Activated T-helper 2 cell treated with anti-CD3 and anti-CD28 coated beads, Interferon-gamma antibody, Interleukin-2, Interleukin-4, amounts not matched to agents 10 μg/mL and 5 μg/mL and 100 μg/mL, durations not matched to agents 14 hours and 24 hours and 36 hours (primary cell): ENCODE measurements around the gene FBXL14. TPM values are rescaled to one million over a fixed set of nuclear protein-coding genes. Genes with fewer than 3 reads are reported as not detected.
"Not testable (repeated sequence)": the region's sequence is repeated elsewhere in the genome, so short reads cannot be mapped to it uniquely, and the experiment has no call there.

ENCODE experiments used
- DNase-seq: peaks from one replicate; pipeline ENCODE4 v3.0.0; 2021; ENCODE audit warnings: low spot score
- H3K27ac Mint-ChIP-seq: one replicate; pipeline ENCODE4 v1.8.0; 2021; ENCODE audit warnings: mixed read lengths
- H3K27me3 Mint-ChIP-seq: one replicate; pipeline ENCODE4 v1.8.0; 2021; ENCODE audit warnings: low read depth, mixed read lengths
- H3K36me3 Mint-ChIP-seq: one replicate; pipeline ENCODE4 v1.8.0; 2021; ENCODE audit warnings: low read depth, mixed read lengths
- H3K4me1 Mint-ChIP-seq: one replicate; pipeline ENCODE4 v1.8.0; 2021; ENCODE audit warnings: low read depth, mixed read lengths
- H3K4me3 Mint-ChIP-seq: one replicate; pipeline ENCODE4 v1.8.0; 2021; ENCODE audit warnings: low read depth, mild to moderate bottlenecking, moderate library complexity, mixed read lengths
- H3K9me3 Mint-ChIP-seq: one replicate; pipeline ENCODE4 v1.8.0; 2021; ENCODE audit warnings: mixed read lengths
- intact Hi-C: fragments of 100-400 bp; cut with micrococcal nuclease; formaldehyde crosslinking; loops from one replicate; pipeline ENCODE4 v1.15.1; 2023
- total RNA-seq: library from RNA; stranded (reverse); gene quantifications from 2 replicates; pipeline ENCODE4 v1.2.3, GENCODE V29; 2022

Gene FBXL14
- total RNA-seq, 1 donor from 2014 or later: 20.6 TPM

DNA sequence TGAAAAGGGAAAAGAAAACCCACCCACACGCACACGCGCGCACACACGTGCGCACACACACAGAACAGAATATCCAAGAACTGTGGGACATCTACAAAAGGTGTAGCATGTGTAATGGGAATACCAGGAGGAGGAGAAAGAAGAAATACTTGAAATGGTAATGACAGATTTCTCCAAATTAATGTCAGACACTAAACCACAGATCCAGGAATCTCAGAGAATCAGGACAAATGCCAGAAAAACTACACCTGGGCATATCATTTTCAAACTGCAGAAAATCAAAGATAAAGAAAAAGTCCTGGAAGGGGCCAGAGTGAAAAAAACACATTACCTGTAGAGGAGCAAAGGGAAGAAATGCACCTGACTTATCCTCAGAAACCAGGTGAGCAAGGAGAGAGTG lies 26.5 kb downstream of the FBXL14 start:
- intact Hi-C loops: no loop called here
- Mint-ChIP-seq H3K27me3 (peaks cover 25% of the 10 kb centered on the region), H3K4me1 (no peaks in the 10 kb centered on the region), H3K27ac (no peak overlapping the region), H3K4me3 (no peak overlapping the region), H3K36me3 (no peaks in the 10 kb centered on the region), H3K9me3 (no peaks in the 10 kb centered on the region)
- no peak for DNase-seq

DNA sequence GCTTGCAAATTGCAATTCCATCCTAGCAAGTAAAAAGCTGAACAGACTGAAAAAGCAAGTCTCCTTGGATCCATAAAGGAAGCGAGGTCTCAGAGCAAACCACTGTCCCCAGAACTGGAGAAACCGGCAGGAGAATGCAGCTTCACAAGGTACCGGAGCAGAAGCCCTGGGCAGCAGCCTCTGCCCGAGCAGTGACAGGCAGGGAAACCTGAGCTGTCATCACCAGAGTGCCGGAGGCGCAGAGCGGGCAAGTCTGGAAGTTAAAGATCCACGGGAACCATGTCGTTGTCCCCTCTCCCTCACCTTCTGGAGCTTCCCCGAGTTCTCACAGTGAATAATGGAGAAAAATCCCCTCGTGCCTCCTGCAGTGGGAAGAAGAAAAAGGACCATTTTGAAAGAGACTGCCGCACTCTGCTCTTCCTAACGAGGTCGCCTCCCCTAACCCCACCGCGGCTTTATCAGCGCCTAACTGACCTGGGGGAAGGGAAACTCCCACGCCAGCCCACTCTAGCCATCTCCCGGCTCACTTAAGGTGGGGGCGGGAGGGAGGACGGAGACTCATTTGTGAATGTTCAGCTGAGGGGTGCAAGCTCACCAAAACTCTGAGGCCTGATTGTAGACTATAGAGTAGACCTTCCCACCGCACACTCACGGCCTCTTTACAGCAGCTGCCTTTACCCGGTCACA lies 27.8 kb downstream of the FBXL14 start:
- Mint-ChIP-seq H3K4me3 (no peak overlapping the region), H3K27me3 (peaks cover 19% of the 10 kb centered on the region), H3K36me3 (no peaks in the 10 kb centered on the region), H3K27ac (no peak overlapping the region), H3K4me1 (no peaks in the 10 kb centered on the region), H3K9me3 (no peaks in the 10 kb centered on the region)
- intact Hi-C loops: no loop called here
- no peak for DNase-seq

DNA sequence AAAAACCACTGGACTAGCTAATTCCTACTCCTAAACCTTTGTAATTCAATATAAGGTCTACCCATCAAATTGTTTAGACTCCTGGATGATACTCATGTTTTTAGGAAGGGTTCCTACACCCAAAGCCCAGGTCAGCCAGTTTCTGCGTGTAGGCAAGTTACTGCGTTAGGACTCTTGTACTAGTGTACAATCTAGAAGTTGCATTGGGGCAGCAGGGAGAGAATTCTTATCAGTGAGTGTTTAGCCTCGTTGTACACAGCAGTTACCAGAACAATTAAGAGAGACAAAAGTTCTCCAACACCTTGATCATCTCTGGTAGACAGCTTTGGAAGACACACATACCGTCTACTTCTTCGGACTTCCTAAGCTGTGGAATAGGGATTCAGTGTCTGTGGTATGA lies 29.2 kb downstream of the FBXL14 start:
- intact Hi-C loops: no loop called here
- DNase-seq: no peak
- no peak overlapping the region for H3K4me3 Mint-ChIP-seq
- H3K4me1 Mint-ChIP-seq: no peaks in the 10 kb centered on the region
- no peaks in the 10 kb centered on the region for H3K36me3 Mint-ChIP-seq
- H3K27me3 Mint-ChIP-seq: peaks cover 22% of the 10 kb centered on the region
- no peak overlapping the region for H3K27ac Mint-ChIP-seq
- H3K9me3 Mint-ChIP-seq: no peaks in the 10 kb centered on the region

DNA sequence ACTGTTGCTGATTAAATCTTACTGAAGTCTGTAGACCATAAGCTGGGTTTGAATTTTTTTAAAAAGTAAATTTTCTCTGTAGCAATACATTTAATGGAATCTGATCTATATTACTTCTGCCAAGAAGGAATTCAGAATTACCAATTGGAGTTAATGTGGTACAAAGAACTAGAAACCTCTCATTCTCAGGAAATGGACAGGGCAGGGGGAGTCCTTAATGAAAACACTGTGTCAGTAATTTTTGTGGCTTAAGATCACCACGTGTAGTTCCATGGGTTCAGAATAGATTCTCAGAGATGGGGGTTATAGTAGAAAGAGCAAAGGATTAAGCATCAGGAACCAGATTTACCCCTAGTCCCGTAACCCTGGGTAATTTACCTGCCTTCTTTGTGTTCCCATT lies 30.3 kb downstream of the FBXL14 start:
- Mint-ChIP-seq H3K27ac (no peak overlapping the region), H3K4me1 (no peaks in the 10 kb centered on the region), H3K27me3 (peaks cover 24% of the 10 kb centered on the region), H3K9me3 (no peaks in the 10 kb centered on the region), H3K4me3 (no peak overlapping the region), H3K36me3 (no peaks in the 10 kb centered on the region)
- intact Hi-C loops: no loop called here
- DNase-seq: no peak

DNA sequence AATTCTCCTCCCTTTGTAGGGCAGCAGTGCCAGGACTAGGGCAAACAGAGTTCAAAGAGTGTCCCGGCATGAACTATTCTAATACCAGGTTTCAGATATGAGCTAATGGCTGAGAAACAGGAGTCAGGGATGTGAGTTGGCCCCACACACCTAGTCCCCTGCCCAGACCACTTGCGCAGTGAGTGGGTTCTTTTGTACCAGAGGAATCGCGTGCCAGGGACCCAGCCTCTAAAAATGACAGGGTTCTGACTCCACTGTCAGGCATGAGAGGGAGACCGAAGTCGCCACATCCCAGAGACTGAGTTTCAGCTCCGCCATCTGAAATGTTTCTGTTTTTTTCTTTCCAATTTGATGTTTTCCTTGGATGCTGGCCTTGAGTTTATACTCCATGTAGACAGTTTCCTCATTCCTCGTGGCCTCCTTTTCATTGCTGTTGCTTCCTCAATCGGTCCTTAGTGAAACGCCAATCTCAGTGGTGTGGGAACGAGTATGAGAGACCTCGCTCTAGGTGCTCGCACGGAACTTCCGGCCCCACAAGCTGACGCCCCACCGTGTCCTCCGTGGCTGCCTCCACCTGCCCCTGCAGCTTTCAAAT lies 31.5 kb downstream of the FBXL14 start:
- intact Hi-C loops: no loop called here
- no peaks in the 10 kb centered on the region for H3K9me3 Mint-ChIP-seq
- H3K27ac Mint-ChIP-seq: no peak overlapping the region
- H3K36me3 Mint-ChIP-seq: no peaks in the 10 kb centered on the region
- H3K4me1 Mint-ChIP-seq: no peaks in the 10 kb centered on the region
- H3K27me3 Mint-ChIP-seq: peaks cover 21% of the 10 kb centered on the region
- H3K4me3 Mint-ChIP-seq: no peak overlapping the region
- DNase-seq: no peak

DNA sequence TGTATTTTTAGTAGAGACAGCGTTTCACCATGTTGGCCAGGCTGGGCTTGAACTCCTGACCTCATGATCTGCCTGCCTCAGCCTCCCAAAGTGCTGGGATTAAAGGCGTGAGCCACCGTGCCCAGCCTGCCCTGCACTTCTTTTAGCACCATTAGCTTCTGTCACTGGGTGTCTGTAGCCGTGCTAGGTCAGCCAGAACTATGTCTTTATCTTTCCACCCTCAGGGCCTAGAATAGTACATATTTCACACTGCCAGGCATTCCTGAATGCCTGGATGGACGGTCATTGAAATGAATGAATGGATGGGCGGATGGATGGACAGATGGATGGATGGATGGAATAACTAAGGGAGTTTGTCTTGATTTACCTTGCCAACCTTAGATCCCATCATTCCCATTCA lies 33.7 kb downstream of the FBXL14 start:
- Mint-ChIP-seq H3K9me3 (no peaks in the 10 kb centered on the region), H3K27me3 (peaks cover 14% of the 10 kb centered on the region), H3K27ac (no peak overlapping the region), H3K36me3 (no peaks in the 10 kb centered on the region), H3K4me3 (no peak overlapping the region), H3K4me1 (no peaks in the 10 kb centered on the region)
- no peak for DNase-seq
- intact Hi-C loops: no loop called here

DNA sequence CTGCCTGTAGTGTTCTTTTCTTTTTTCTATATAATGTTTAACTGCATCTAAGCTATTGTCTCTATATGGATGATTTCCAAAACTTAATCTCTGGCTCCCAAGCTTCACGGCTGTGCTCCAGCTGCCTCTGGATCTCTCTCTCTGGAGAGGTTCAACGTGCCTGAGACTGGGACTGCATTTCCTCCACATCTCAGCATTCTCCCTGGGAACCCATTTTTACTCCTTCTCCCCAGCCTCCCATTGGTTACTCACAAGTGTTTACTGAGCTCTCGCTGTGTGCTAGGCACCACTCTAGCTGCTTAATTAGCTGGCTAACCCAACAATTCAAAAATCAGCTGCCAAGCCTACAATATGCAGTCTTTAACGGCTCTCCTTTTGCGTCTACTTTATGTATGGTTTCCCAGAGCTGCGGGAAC lies 34.7 kb downstream of the FBXL14 start:
- DNase-seq: no peak
- no peak overlapping the region for H3K4me3 Mint-ChIP-seq
- no peaks in the 10 kb centered on the region for H3K9me3 Mint-ChIP-seq
- peaks cover 12% of the 10 kb centered on the region for H3K27me3 Mint-ChIP-seq
- no peaks in the 10 kb centered on the region for H3K4me1 Mint-ChIP-seq
- intact Hi-C loops: no loop called here
- H3K36me3 Mint-ChIP-seq: no peaks in the 10 kb centered on the region
- no peak overlapping the region for H3K27ac Mint-ChIP-seq

DNA sequence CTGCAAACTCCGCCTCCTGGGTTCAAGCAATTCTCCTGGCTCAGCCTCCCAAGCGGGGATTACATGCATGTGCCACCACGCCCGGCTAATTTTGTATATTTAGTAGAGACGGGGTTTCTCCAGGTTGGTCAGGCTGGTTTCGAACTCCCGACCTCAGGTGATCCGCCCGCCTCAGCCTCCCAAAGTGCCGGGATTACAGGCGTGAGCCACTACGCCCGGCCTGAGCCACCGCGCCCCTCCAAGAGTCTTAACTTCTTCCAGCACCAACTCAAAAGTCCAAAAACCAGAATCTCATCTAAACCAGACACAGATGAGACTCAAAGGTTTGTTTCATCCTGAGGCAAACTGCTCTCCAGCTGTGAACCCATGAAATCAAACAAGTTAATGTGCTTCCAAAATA lies 36.3 kb downstream of the FBXL14 start:
- intact Hi-C loops: not testable (repeated sequence)

DNA sequence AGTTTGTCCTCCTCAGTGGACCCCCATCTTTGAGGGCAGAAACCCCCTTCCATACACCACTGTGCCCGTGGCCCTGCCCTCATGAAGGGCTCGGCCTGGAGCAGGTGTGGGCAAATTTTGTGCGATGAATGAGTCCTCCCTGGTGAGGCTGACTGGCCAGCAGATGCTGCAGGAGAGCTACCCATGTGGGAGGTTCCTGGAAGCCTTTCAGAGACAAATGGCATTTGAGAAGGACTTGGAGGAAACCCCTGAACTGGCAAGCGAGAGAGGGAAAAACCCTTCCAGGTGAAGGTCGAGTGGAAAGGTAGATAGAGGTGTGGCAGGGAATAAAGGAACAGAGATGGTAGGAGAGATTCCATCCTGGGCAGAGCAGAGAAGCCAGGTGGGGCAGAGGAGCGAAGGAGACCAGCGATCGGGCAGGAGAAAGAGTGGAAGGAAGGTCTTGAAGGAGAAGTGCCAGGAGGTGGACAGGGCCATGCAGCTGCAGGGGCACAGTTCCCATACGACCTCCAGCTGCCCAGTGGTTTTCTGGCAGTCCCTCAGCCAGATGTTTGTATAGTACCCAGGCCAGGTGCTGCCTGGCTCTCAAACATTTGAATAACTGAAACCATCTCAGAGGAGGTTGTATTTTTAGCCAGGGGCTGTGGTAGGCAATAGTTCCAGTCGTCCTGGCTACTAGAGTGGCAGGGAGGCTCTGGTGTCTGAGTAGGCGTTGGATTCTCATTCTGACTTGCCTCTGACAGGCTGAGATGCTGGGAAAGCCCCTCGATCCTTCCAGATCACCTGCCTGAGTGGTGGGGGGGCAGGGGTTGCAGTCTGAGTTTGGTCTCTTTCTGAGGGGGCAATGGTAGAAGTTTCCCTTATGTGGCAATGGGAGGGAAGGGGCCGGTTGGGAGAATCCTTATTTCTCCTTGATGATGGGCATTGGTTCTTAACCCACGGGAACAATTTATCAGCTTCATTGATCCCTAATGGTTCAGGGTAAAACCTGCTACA lies 40.1 kb downstream of the FBXL14 start:
- Mint-ChIP-seq H3K27ac (no peak overlapping the region), H3K36me3 (no peaks in the 10 kb centered on the region), H3K4me1 (peaks cover 10% of the 10 kb centered on the region), H3K27me3 (peaks cover 5% of the 10 kb centered on the region), H3K9me3 (peaks cover under 1% of the 10 kb centered on the region), H3K4me3 (no peak overlapping the region)
- intact Hi-C loops: loop anchor here (1.0 kb wide), 1 partner anchor 20 kb away; no protein-coding TSS in a partner anchor
- no peak for DNase-seq

More for the DNA sequence above, 36.3 kb downstream of the FBXL14 start:
- peaks cover 14% of the 10 kb centered on the region for H3K27me3 Mint-ChIP-seq
- not testable (repeated sequence) for DNase-seq, H3K27ac Mint-ChIP-seq, H3K36me3 Mint-ChIP-seq, H3K9me3 Mint-ChIP-seq, H3K4me3 Mint-ChIP-seq, H3K4me1 Mint-ChIP-seq

DNA sequence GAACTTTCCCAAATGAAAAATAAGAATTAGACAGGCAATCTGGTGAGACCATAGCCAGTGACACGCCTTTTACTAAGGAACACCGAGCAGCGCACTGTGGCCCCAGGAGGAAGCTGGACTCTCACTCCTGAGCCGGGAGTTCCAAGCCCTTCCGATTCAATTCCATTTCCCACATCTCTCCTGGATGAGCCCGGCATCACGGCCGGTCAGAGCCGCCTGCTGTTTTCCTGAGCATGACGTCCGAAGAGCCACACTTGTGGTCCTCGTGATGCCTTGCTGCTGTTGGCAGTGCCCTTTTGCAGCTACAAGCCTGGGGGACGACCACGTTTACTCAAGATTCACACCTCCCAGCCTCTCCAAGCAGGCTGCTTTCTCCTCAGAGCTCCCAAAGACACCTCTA lies 40.8 kb downstream of the FBXL14 start:
- no peak overlapping the region for H3K4me3 Mint-ChIP-seq
- H3K9me3 Mint-ChIP-seq: peaks cover 5% of the 10 kb centered on the region
- H3K27ac Mint-ChIP-seq: no peak overlapping the region
- no peaks in the 10 kb centered on the region for H3K36me3 Mint-ChIP-seq
- intact Hi-C loops: no loop called here
- peaks cover 10% of the 10 kb centered on the region for H3K4me1 Mint-ChIP-seq
- peaks cover 3% of the 10 kb centered on the region for H3K27me3 Mint-ChIP-seq
- DNase-seq: no peak

DNA sequence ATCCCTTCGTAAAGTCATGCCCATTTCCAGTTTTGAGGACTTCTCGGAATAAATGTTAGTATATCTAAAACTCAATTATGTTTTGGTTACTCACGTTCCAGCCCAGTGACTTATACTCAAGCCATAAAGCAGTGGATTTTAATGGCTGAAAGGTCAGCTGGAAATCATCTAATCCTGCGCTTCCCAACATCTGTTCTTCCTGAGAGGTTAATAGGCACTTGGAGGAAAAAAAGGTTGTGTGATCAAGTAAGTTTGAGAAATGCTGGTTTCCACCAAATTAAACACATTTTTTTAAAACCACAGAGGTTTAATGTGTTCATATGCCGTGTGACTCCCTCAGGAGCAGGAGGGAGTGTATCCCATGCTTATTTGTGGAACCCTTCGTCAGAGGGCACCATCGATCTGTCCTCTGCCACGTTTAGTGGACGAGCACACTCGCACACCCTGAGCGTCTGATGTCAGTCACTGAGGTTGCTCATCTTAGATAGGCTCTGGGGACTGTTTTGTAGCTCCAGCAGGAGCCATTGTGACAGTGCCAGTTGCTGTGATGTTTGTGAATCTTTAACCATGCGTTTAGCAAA lies 41.4 kb downstream of the FBXL14 start:
- H3K9me3 Mint-ChIP-seq: peaks cover 5% of the 10 kb centered on the region
- peaks cover 10% of the 10 kb centered on the region for H3K4me1 Mint-ChIP-seq
- H3K4me3 Mint-ChIP-seq: no peak overlapping the region
- intact Hi-C loops: no loop called here
- no peaks in the 10 kb centered on the region for H3K36me3 Mint-ChIP-seq
- H3K27ac Mint-ChIP-seq: no peak overlapping the region
- peaks cover 3% of the 10 kb centered on the region for H3K27me3 Mint-ChIP-seq
- DNase-seq: no peak

DNA sequence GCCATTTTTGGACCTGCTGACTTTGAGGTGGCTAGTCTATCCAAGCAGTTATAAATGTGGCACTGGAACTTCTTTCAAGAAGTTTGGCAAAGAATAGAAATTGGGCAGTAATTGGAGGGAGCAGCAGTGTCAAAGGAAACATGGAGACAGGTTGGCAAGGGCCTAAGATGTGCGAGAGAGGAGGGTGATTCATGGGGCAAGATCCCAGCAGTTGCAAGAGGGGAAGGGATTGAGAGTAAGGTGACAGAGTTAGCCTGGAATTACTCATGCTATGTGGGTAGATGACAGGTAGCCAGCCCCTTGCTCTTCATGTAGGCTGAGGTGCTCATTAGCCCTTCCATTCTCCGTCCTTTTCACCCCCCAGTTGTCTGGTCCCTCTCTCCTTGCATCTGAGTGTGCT lies 42.2 kb downstream of the FBXL14 start:
- Mint-ChIP-seq H3K4me3 (no peak overlapping the region), H3K9me3 (peaks cover 5% of the 10 kb centered on the region), H3K27ac (no peak overlapping the region), H3K27me3 (peaks cover 3% of the 10 kb centered on the region), H3K4me1 (peaks cover 10% of the 10 kb centered on the region), H3K36me3 (no peaks in the 10 kb centered on the region)
- intact Hi-C loops: no loop called here
- no peak for DNase-seq
